ENCODE measurements around the gene CCN5. TPM values are rescaled to one million over a fixed set of nuclear protein-coding genes. Genes with fewer than 3 reads are reported as not detected.

Gene CCN5
- total RNA-seq, 1 donor from 2014 or later, result 134 TPM

GRCh38 chr20:44752099-44752931 is 37.1 kb downstream of the CCN5 start:
- no peak overlapping the region for H3K27ac ChIP-seq
- peaks cover 7% of the 10 kb centered on the region for H3K4me1 ChIP-seq
- DNase-seq (ENCODE audit: extremely low spot score in 2 of 2), result no peak
- TF ChIP-seq POLR2A (IDR thresholded peaks at IDR 0.05) (no peak), POLR2AphosphoS5 (IDR thresholded peaks at IDR 0.05; ENCODE audit: insufficient read depth in 1 of 2, low read depth in 1 of 2) (no peak), CTCF (IDR thresholded peaks at IDR 0.05) (no peak)
- no peaks in the 10 kb centered on the region for H3K9me3 ChIP-seq
- no peaks in the 10 kb centered on the region for H3K27me3 ChIP-seq
- no peaks in the 10 kb centered on the region for H3K36me3 ChIP-seq
- H3K4me3 ChIP-seq, result no peak overlapping the region
- intact Hi-C loops (cut with DNase I), result no loop called here

- H3K27me3 ChIP-seq, result no peaks in the 10 kb centered on the region
- H3K27ac ChIP-seq, result no peak overlapping the region
- intact Hi-C loops (cut with DNase I), result no loop called here
- no peak for DNase-seq (ENCODE audit: extremely low spot score in 2 of 2)
- no peak overlapping the region for H3K4me3 ChIP-seq
- TF ChIP-seq POLR2A (IDR thresholded peaks at IDR 0.05) (no peak), CTCF (IDR thresholded peaks at IDR 0.05) (no peak), POLR2AphosphoS5 (IDR thresholded peaks at IDR 0.05; ENCODE audit: insufficient read depth in 1 of 2, low read depth in 1 of 2) (no peak)
- H3K36me3 ChIP-seq, result no peaks in the 10 kb centered on the region
- H3K4me1 ChIP-seq, result no peaks in the 10 kb centered on the region
- H3K9me3 ChIP-seq, result no peaks in the 10 kb centered on the region
Observed at GRCh38 chr20:44754554-44754953, 39.4 kb downstream of the CCN5 start.

- intact Hi-C loops (cut with DNase I), result no loop called here
- no peaks in the 10 kb centered on the region for H3K36me3 ChIP-seq
- DNase-seq (ENCODE audit: extremely low spot score in 2 of 2), result no peak
- H3K9me3 ChIP-seq, result no peaks in the 10 kb centered on the region
- no peaks in the 10 kb centered on the region for H3K4me1 ChIP-seq
- H3K4me3 ChIP-seq, result no peak overlapping the region
- TF ChIP-seq POLR2AphosphoS5 (IDR thresholded peaks at IDR 0.05; ENCODE audit: insufficient read depth in 1 of 2, low read depth in 1 of 2), result no peak
- TF ChIP-seq CTCF (IDR thresholded peaks at IDR 0.05), result no peak
- TF ChIP-seq POLR2A (IDR thresholded peaks at IDR 0.05), result no peak
- no peaks in the 10 kb centered on the region for H3K27me3 ChIP-seq
- no peak overlapping the region for H3K27ac ChIP-seq
Observed at GRCh38 chr20:44756011-44756688, 41.0 kb downstream of the CCN5 start.

GRCh38 chr20:44756956-44757355 is 41.8 kb downstream of the CCN5 start:
- Histone ChIP-seq H3K4me3 (no peak overlapping the region), H3K4me1 (no peaks in the 10 kb centered on the region), H3K27me3 (no peaks in the 10 kb centered on the region), H3K27ac (no peak overlapping the region), H3K36me3 (no peaks in the 10 kb centered on the region), H3K9me3 (no peaks in the 10 kb centered on the region)
- TF ChIP-seq POLR2AphosphoS5 (IDR thresholded peaks at IDR 0.05; ENCODE audit: insufficient read depth in 1 of 2, low read depth in 1 of 2) (no peak), POLR2A (IDR thresholded peaks at IDR 0.05) (no peak), CTCF (IDR thresholded peaks at IDR 0.05) (no peak)
- intact Hi-C loops (cut with DNase I), result no loop called here
- no peak for DNase-seq (ENCODE audit: extremely low spot score in 2 of 2)

Data from vagina (tissue), 2 donors.